ENCODE measurements around the gene CDH12. TPM values are rescaled to one million over a fixed set of nuclear protein-coding genes. Genes with fewer than 3 reads are reported as not detected.
"Not testable (repeated sequence)": the region's sequence is repeated elsewhere in the genome, so short reads cannot be mapped to it uniquely, and the experiment has no call there.

The CDH12 gene
- total RNA-seq, 1 experiment from 2014 or later: 0.24 TPM

- no peak overlapping the region for H3K27ac ChIP-seq
- H3K9me3 ChIP-seq (replicated peaks): no peaks in the 10 kb centered on the region
- no peak overlapping the region for H3K4me3 ChIP-seq
- H3K27me3 ChIP-seq: no peaks in the 10 kb centered on the region
- DNase-seq: peak in 1 of 2 experiments; percentile 15
- H3K4me1 ChIP-seq: no peaks in the 10 kb centered on the region
- H3K36me3 ChIP-seq: no peaks in the 10 kb centered on the region
Observed at GRCh38 chr5:22649074-22649473, 204.1 kb downstream of the CDH12 start.

GRCh38 chr5:22644859-22645258, 208.3 kb downstream of the CDH12 start:
- no peaks in the 10 kb centered on the region for H3K9me3 ChIP-seq (replicated peaks)
- no peak for DNase-seq
- H3K4me3 ChIP-seq: no peak overlapping the region
- no peaks in the 10 kb centered on the region for H3K4me1 ChIP-seq
- H3K36me3 ChIP-seq: no peaks in the 10 kb centered on the region
- no peaks in the 10 kb centered on the region for H3K27me3 ChIP-seq
- no peak overlapping the region for H3K27ac ChIP-seq

GRCh38 chr5:22643356-22643755, 209.8 kb downstream of the CDH12 start:
- no peak for DNase-seq
- Histone ChIP-seq H3K9me3 (replicated peaks) (no peaks in the 10 kb centered on the region), H3K4me1 (no peaks in the 10 kb centered on the region), H3K36me3 (no peaks in the 10 kb centered on the region), H3K4me3 (no peak overlapping the region), H3K27me3 (no peaks in the 10 kb centered on the region), H3K27ac (no peak overlapping the region)

- Histone ChIP-seq H3K4me1 (no peaks in the 10 kb centered on the region), H3K36me3 (no peaks in the 10 kb centered on the region)
Observed at GRCh38 chr5:22631683-22632082, 221.5 kb downstream of the CDH12 start.

GRCh38 chr5:22627029-22627428, 226.1 kb downstream of the CDH12 start:
- no peak for DNase-seq
- H3K4me1 ChIP-seq: no peaks in the 10 kb centered on the region
- no peaks in the 10 kb centered on the region for H3K36me3 ChIP-seq
- no peaks in the 10 kb centered on the region for H3K9me3 ChIP-seq (replicated peaks)
- no peak overlapping the region for H3K27ac ChIP-seq
- no peak overlapping the region for H3K4me3 ChIP-seq
- no peaks in the 10 kb centered on the region for H3K27me3 ChIP-seq

More at GRCh38 chr5:22631683-22632082, 221.5 kb downstream of the CDH12 start:
- DNase-seq: no peak
- no peaks in the 10 kb centered on the region for H3K9me3 ChIP-seq (replicated peaks)
- H3K4me3 ChIP-seq: no peak overlapping the region
- H3K27me3 ChIP-seq: no peaks in the 10 kb centered on the region
- H3K27ac ChIP-seq: no peak overlapping the region

- Histone ChIP-seq H3K27ac (no peak overlapping the region), H3K27me3 (no peaks in the 10 kb centered on the region), H3K4me3 (no peak overlapping the region), H3K36me3 (no peaks in the 10 kb centered on the region), H3K9me3 (replicated peaks) (no peaks in the 10 kb centered on the region), H3K4me1 (no peaks in the 10 kb centered on the region)
- no peak for DNase-seq
Observed at GRCh38 chr5:22625451-22625850, 227.7 kb downstream of the CDH12 start.

GRCh38 chr5:22621084-22621483, 232.1 kb downstream of the CDH12 start:
- Histone ChIP-seq H3K4me1 (no peaks in the 10 kb centered on the region), H3K36me3 (no peaks in the 10 kb centered on the region), H3K27me3 (no peaks in the 10 kb centered on the region), H3K27ac (no peak overlapping the region), H3K4me3 (no peak overlapping the region), H3K9me3 (replicated peaks) (no peaks in the 10 kb centered on the region)
- DNase-seq: no peak

- Histone ChIP-seq H3K27ac (no peak overlapping the region), H3K9me3 (replicated peaks) (no peaks in the 10 kb centered on the region), H3K4me3 (no peak overlapping the region), H3K36me3 (no peaks in the 10 kb centered on the region), H3K4me1 (no peaks in the 10 kb centered on the region), H3K27me3 (no peaks in the 10 kb centered on the region)
- no peak for DNase-seq
Observed at GRCh38 chr5:22615964-22616363, 237.2 kb downstream of the CDH12 start.

- Histone ChIP-seq H3K36me3 (no peaks in the 10 kb centered on the region), H3K27me3 (no peaks in the 10 kb centered on the region), H3K9me3 (replicated peaks) (no peaks in the 10 kb centered on the region), H3K4me3 (no peak overlapping the region), H3K4me1 (no peaks in the 10 kb centered on the region), H3K27ac (no peak overlapping the region)
- DNase-seq: no peak
Observed at GRCh38 chr5:22614486-22615094, 238.6 kb downstream of the CDH12 start.

- H3K27ac ChIP-seq: no peak overlapping the region
- DNase-seq: no peak
Observed at GRCh38 chr5:22612928-22613327, 240.2 kb downstream of the CDH12 start.

GRCh38 chr5:22611327-22611726, 241.8 kb downstream of the CDH12 start:
- Histone ChIP-seq H3K36me3 (no peaks in the 10 kb centered on the region), H3K27ac (no peak overlapping the region), H3K4me3 (no peak overlapping the region), H3K27me3 (no peaks in the 10 kb centered on the region), H3K4me1 (no peaks in the 10 kb centered on the region), H3K9me3 (replicated peaks) (no peaks in the 10 kb centered on the region)
- no peak for DNase-seq

More at GRCh38 chr5:22612928-22613327, 240.2 kb downstream of the CDH12 start:
- no peaks in the 10 kb centered on the region for H3K4me1 ChIP-seq
- H3K4me3 ChIP-seq: no peak overlapping the region
- no peaks in the 10 kb centered on the region for H3K36me3 ChIP-seq
- no peaks in the 10 kb centered on the region for H3K9me3 ChIP-seq (replicated peaks)
- H3K27me3 ChIP-seq: no peaks in the 10 kb centered on the region

- not testable (repeated sequence) for H3K27ac ChIP-seq; H3K9me3 ChIP-seq (replicated peaks); H3K27me3 ChIP-seq; H3K36me3 ChIP-seq; H3K4me3 ChIP-seq; DNase-seq; H3K4me1 ChIP-seq
Observed at GRCh38 chr5:22607498-22607897, 245.6 kb downstream of the CDH12 start.

GRCh38 chr5:22605473-22605872, 247.7 kb downstream of the CDH12 start:
- H3K4me1 ChIP-seq: no peaks in the 10 kb centered on the region
- no peaks in the 10 kb centered on the region for H3K27me3 ChIP-seq
- H3K9me3 ChIP-seq (replicated peaks): no peaks in the 10 kb centered on the region
- H3K4me3 ChIP-seq: no peak overlapping the region
- no peak overlapping the region for H3K27ac ChIP-seq
- H3K36me3 ChIP-seq: no peaks in the 10 kb centered on the region
- no peak for DNase-seq

GRCh38 chr5:22604711-22605110, 248.4 kb downstream of the CDH12 start:
- Histone ChIP-seq H3K36me3 (no peaks in the 10 kb centered on the region), H3K9me3 (replicated peaks) (no peaks in the 10 kb centered on the region), H3K4me3 (no peak overlapping the region), H3K27me3 (no peaks in the 10 kb centered on the region), H3K27ac (no peak overlapping the region), H3K4me1 (no peaks in the 10 kb centered on the region)
- DNase-seq: no peak

GRCh38 chr5:22598796-22599195, 254.3 kb downstream of the CDH12 start:
- Histone ChIP-seq H3K4me1 (no peaks in the 10 kb centered on the region), H3K36me3 (no peaks in the 10 kb centered on the region), H3K27ac (no peak overlapping the region), H3K27me3 (no peaks in the 10 kb centered on the region), H3K9me3 (replicated peaks) (no peaks in the 10 kb centered on the region), H3K4me3 (no peak overlapping the region)
- DNase-seq: no peak

GRCh38 chr5:22596404-22596970, 256.7 kb downstream of the CDH12 start:
- Histone ChIP-seq H3K36me3 (no peaks in the 10 kb centered on the region), H3K4me1 (no peaks in the 10 kb centered on the region), H3K27me3 (no peaks in the 10 kb centered on the region), H3K4me3 (no peak overlapping the region), H3K27ac (no peak overlapping the region), H3K9me3 (replicated peaks) (no peaks in the 10 kb centered on the region)
- DNase-seq: no peak
